Kidney tubule cell (primary cell): ENCODE measurements around the gene AKNAD1.
"Not testable (repeated sequence)": the region's sequence is repeated elsewhere in the genome, so short reads cannot be mapped to it uniquely, and the experiment has no call there.

ENCODE experiments used
- DNase-seq: peaks from one replicate; pipeline ENCODE4 v3.0.0-alpha.2; 2018; ENCODE audit warnings: low spot score

Gene AKNAD1

GRCh38 chr1:108856994-108857393 lies at the start of gene AKNAD1:
TSS of gene AKNAD1 (minus strand) at chr1:108857094. CDS start at chr1:108852664, 4,430 bp downstream.
- no peak for DNase-seq

GRCh38 chr1:108901106-108901505 lies 44.2 kb upstream of the AKNAD1 start:
- no peak for DNase-seq

- DNase-seq, result peak; percentile 69
These were observed 41.2 kb upstream of the AKNAD1 start for GRCh38 chr1:108897865-108898720.

- DNase-seq, result no peak
These were observed 39.6 kb upstream of the AKNAD1 start for GRCh38 chr1:108896146-108897145.

- DNase-seq, result peak; percentile 88
These were observed 36.2 kb upstream of the AKNAD1 start for GRCh38 chr1:108893141-108893530.

GRCh38 chr1:108892356-108893140 lies 35.7 kb upstream of the AKNAD1 start:
- DNase-seq, result peak; percentile 73

GRCh38 chr1:108889706-108890384 lies 33.0 kb upstream of the AKNAD1 start:
- no peak for DNase-seq

- not testable (repeated sequence) for DNase-seq
These were observed 32.2 kb upstream of the AKNAD1 start for GRCh38 chr1:108889006-108889645.

GRCh38 chr1:108886292-108886691 lies 29.4 kb upstream of the AKNAD1 start:
- no peak for DNase-seq

GRCh38 chr1:108884968-108885367 lies 28.1 kb upstream of the AKNAD1 start:
- DNase-seq, result no peak

- DNase-seq, result no peak
These were observed 25.9 kb upstream of the AKNAD1 start for GRCh38 chr1:108882837-108883236.

- DNase-seq, result peak; percentile 45
These were observed 24.5 kb upstream of the AKNAD1 start for GRCh38 chr1:108881369-108881768.

- no peak for DNase-seq
These were observed 24.0 kb upstream of the AKNAD1 start for GRCh38 chr1:108880850-108881249.

- DNase-seq, result no peak
These were observed 21.8 kb upstream of the AKNAD1 start for GRCh38 chr1:108878678-108879077.

- no peak for DNase-seq
These were observed 21.2 kb upstream of the AKNAD1 start for GRCh38 chr1:108878160-108878469.

GRCh38 chr1:108877348-108878159 lies 20.7 kb upstream of the AKNAD1 start:
- DNase-seq, result peak; percentile 50

GRCh38 chr1:108871050-108871724 lies 14.3 kb upstream of the AKNAD1 start:
- DNase-seq, result no peak

GRCh38 chr1:108865316-108865910 lies 8.5 kb upstream of the AKNAD1 start:
- peak; percentile 57 for DNase-seq

- no peak for DNase-seq
These were observed 7.1 kb upstream of the AKNAD1 start for GRCh38 chr1:108863984-108864383.
